GM10248 (cell line): ENCODE data around the gene CARMIL1.

ENCODE experiments used
- CTCF ChIA-PET: fragments of 300-600 bp; sonication (Branson Sonifier 250); formaldehyde crosslinking; extraction: SDS; loops from one replicate; lab custom pipeline; 2021; ENCODE audit warnings: antibody characterized with exemption; lab: Yijun Ruan, JAX
- POLR2A ChIA-PET: fragments of 350-650 bp; sonication (Branson Sonifier 250); formaldehyde crosslinking; extraction: SDS; loops from one replicate; lab custom pipeline; 2020; ENCODE audit warnings: antibody characterized with exemption; lab: Yijun Ruan, JAX
- DNase-seq: peaks from one replicate; pipeline ENCODE4 v3.0.0; 2012; ENCODE audit errors: extremely low spot score
- TF ChIP-seq, protein P1 (sequence below): IDR thresholded peaks from 2 replicates; pipeline ENCODE4 v1.5.1; 2012; ENCODE audit warnings: mild to moderate bottlenecking, low read depth; ENCODE audit errors: extremely low read depth, missing control alignments, control extremely low read depth

CARMIL1 gene

DNA sequence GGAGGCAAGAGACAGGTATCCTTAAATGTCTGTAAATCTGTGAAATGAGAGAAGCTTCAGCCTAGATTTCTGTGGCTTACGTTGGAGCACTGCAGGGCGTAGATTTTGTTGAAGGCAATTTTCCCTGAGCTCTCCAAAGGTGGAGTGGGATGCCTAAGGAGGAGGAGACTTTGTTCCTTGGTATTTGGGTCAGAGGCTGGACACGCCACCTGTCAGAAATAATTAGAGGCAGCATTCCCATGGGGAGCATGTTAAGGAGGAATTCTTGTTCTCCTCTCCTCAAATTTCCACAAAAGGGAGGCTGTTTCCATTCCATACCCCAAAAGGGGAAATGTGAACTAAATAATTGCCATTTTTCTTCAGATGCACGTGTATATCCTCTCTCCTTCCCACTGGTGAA lies 361.7 kb downstream of the CARMIL1 start:
- CTCF ChIA-PET: interaction anchor here (1.5 kb wide), 1 partner anchor 85 kb away, joined by 3 read pairs; no protein-coding TSS in a partner anchor
- DNase-seq: no peak
- TF ChIP-seq, protein P1, sequence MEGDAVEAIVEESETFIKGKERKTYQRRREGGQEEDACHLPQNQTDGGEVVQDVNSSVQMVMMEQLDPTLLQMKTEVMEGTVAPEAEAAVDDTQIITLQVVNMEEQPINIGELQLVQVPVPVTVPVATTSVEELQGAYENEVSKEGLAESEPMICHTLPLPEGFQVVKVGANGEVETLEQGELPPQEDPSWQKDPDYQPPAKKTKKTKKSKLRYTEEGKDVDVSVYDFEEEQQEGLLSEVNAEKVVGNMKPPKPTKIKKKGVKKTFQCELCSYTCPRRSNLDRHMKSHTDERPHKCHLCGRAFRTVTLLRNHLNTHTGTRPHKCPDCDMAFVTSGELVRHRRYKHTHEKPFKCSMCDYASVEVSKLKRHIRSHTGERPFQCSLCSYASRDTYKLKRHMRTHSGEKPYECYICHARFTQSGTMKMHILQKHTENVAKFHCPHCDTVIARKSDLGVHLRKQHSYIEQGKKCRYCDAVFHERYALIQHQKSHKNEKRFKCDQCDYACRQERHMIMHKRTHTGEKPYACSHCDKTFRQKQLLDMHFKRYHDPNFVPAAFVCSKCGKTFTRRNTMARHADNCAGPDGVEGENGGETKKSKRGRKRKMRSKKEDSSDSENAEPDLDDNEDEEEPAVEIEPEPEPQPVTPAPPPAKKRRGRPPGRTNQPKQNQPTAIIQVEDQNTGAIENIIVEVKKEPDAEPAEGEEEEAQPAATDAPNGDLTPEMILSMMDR: no peak
- POLR2A ChIA-PET: no interaction called here

DNA sequence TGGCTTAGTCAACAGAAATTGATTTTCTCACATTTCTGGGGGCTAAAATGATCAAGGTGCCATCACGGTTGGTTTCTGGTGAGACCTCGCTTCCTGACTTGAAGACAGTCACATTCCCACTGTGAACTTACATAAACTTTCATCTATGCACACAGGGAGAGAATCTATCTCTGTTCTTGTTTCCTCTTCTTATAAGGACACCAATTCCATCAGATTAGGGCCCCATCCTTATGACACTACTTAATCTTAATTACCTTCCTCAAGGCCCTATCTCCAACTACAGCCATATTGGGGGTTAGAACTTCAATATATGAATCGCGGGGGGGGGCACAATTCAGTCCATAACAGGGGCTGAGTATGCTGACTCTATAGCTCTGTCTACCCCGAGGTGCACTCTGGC lies 362.2 kb downstream of the CARMIL1 start:
- TF ChIP-seq, protein P1: no peak
- ChIA-PET CTCF (interaction anchor here (1.5 kb wide), 1 partner anchor 85 kb away, joined by 3 read pairs; no protein-coding TSS in a partner anchor), POLR2A (no interaction called here)
- DNase-seq: no peak

DNA sequence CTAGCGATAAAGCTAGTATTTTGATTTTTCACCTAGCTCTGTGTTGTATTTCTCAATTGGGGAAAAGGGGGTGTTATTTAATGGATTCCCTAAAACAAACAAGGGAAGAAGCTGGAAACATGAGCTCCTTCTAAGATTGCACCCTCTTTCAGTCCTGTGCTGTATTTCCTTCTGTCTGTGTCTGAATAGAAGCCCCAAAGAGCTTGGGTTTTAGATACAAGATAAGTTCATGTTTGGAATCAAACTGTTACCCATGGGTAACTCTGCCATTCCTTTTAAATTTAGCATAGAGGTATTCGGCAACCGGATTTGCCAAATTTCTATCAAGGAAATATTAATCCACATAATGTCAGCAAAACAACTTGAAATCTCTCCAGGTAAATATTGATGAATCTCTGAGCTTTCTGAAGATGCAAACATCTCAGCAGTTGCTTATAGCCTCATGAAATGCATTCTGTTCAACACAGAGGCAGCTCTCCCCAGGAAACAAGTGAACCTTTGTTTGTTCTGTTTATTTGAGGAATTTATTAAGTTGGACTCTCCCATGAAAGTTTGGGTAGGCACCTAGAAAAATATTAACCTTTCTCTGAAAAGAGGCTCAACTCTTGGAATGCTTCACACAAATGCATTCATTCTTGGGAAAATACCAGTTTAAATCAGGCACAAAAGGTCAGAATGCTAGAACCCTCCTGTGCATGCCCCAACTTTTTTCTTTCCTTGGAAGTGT lies 362.9 kb downstream of the CARMIL1 start:
- DNase-seq: no peak
- TF ChIP-seq, protein P1: no peak
- ChIA-PET POLR2A (no interaction called here), CTCF (interaction anchor here (1.5 kb wide), 1 partner anchor 86 kb away, joined by 3 read pairs; no protein-coding TSS in a partner anchor)

DNA sequence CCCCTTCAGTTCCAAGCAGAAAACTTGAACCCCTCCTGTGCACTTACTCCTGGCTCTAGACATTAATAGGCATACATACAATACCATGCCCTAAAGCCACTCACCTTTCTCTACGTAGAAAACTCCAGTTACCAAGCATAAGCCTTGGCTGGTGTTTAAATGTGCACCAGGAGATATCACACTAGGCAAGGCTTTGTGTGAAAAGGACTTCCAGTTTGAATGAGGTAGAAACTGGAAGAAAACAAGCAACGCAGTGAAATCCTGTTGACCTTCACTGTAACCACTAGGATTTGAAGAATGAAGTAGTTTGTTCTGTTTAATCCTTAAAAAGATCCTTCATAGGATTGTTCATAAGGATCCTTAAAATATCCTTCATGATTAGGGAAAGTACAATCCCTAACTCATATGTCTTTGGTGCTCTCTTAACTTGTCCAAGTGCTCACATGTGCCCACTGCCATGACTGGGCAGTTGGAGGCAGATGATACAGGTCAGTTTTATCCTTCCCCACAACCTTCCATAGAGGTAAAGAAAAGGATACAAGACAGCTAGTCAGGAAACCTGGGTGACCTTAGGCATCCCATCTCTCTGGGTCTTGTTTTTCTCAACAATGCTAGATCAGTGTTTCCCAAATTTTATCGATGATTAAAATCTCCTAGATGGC lies 363.6 kb downstream of the CARMIL1 start:
- ChIA-PET POLR2A (no interaction called here), CTCF (no interaction called here)
- TF ChIP-seq, protein P1: no peak
- no peak for DNase-seq

DNA sequence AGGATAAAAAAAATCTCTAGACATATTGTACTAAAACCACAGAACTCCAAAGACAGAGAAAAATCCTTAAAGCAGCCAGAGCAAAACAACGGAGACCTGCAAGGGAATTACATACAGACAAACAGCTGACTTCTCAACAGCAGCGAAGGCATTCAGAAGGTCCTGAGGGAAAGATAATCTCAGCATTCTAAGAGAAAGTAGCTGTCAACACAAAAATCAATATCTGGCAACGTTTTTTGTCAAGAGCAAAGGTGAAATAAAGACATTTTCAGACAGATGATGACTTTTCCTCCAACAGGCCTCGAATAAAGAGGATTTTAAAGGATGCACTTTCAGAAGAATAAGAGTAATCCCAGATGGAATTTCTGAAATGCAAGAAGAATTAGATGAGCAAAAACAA lies 366.7 kb downstream of the CARMIL1 start:
- TF ChIP-seq, protein P1: no peak
- no peak for DNase-seq
- ChIA-PET CTCF (no interaction called here), POLR2A (no interaction called here)

DNA sequence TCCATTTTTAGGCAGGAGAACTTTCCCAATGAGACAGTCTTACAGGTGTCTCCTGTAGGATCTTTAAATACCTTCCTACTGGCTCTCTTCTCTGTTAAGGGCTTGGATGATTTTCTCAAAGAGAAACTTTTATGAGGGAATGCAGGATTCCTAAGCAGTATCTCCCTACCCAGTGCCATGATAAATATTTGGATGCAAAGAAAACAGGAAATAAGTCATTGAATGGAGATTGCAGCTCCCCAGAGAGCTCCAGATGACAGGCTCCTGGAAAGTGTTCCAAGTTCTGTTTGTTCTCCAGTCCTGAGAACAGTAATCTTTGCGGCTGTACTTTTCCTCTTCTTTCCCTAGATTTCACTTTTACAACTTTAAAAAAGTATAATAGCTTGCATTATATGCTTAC lies 370.4 kb downstream of the CARMIL1 start:
- CTCF ChIA-PET: interaction anchor here (1.6 kb wide), 1 partner anchor 12 kb away, joined by 3 read pairs; no protein-coding TSS in a partner anchor
- POLR2A ChIA-PET: no interaction called here
- TF ChIP-seq, protein P1: no peak
- DNase-seq: no peak
